IMR-90 (cell line): ENCODE results near the gene PAMR1. TPM values are rescaled to one million over a fixed set of nuclear protein-coding genes. Genes with fewer than 3 reads are reported as not detected.

ENCODE experiments used
- ATAC-seq: fragments of 200-7000 bp; cut with Tn5 transposase; 2 replicates; pipeline ENCODE4 v1.9.1; 2020; ENCODE audit warnings: low read depth, mild to moderate bottlenecking, moderate library complexity
- BruUV-seq: library from RNA; stranded (reverse); fragments of 400-500 nt; replicated peaks from 2 replicates; lab custom pipeline; 2021; lab: Mats Ljungman, UMichigan
- CTCF ChIA-PET: fragments of 300-600 bp; formaldehyde crosslinking; extraction: SDS; loops from one replicate; lab custom pipeline; 2021; ENCODE audit warnings: antibody characterized with exemption; lab: Yijun Ruan, JAX
- POLR2A ChIA-PET: fragments of 300-600 bp; sonication (Branson Sonifier 250); formaldehyde crosslinking; loops from one replicate; lab custom pipeline; 2022; ENCODE audit warnings: antibody characterized with exemption; ENCODE audit not compliant: unreplicated experiment; lab: Charles Lee
- DNase-seq: peaks from one replicate; pipeline ENCODE4 v3.0.0; 2013
- H2AFZ ChIP-seq: replicated peaks from 2 replicates; pipeline ENCODE3; 2013; ENCODE audit warnings: low read length, mild to moderate bottlenecking; ENCODE audit not compliant: poor library complexity
- H2AK5ac ChIP-seq: 2 replicates; pipeline ENCODE4 v1.6.1; 2013; ENCODE audit warnings: low read depth, low read length, inconsistent platforms
- H2AK9ac ChIP-seq: replicated peaks from 2 replicates; pipeline ENCODE3; 2013; ENCODE audit warnings: mild to moderate bottlenecking, low read depth, low read length, moderate library complexity; ENCODE audit not compliant: poor library complexity
- H2BK120ac ChIP-seq: 2 replicates; pipeline ENCODE4 v1.6.1; 2013; ENCODE audit warnings: low read depth, low read length, inconsistent platforms
- H2BK15ac ChIP-seq: 3 replicates; pipeline ENCODE4 v1.6.1; 2013; ENCODE audit warnings: low read depth, low read length, inconsistent platforms
- H2BK20ac ChIP-seq: 2 replicates; pipeline ENCODE4 v1.6.1; 2013; ENCODE audit warnings: low read depth, mild to moderate bottlenecking, inconsistent platforms, low read length, moderate library complexity
- H2BK5ac ChIP-seq: 2 replicates; pipeline ENCODE4 v1.6.1; 2013; ENCODE audit warnings: mild to moderate bottlenecking, low read depth, low read length, inconsistent platforms; ENCODE audit not compliant: poor library complexity, severe bottlenecking
- H3K14ac ChIP-seq: replicated peaks from 2 replicates; pipeline ENCODE4 v1.6.1; 2013; ENCODE audit warnings: low read depth, low read length, inconsistent platforms
- H3K18ac ChIP-seq: 2 replicates; pipeline ENCODE4 v1.6.1; 2013; ENCODE audit warnings: low read depth, low read length, control low read depth
- H3K23ac ChIP-seq: 2 replicates; pipeline ENCODE4 v1.6.1; 2013; ENCODE audit warnings: low read depth, low read length, inconsistent platforms
- H3K27ac ChIP-seq: 2 replicates; pipeline ENCODE4 v1.5.1; 2013; ENCODE audit warnings: mild to moderate bottlenecking, control low read depth, low read length; ENCODE audit not compliant: insufficient read depth
- H3K27me3 ChIP-seq: 2 replicates; pipeline ENCODE4 v1.6.1; 2013; ENCODE audit warnings: low read length; ENCODE audit not compliant: control insufficient read depth, insufficient read depth
- H3K36me3 ChIP-seq: 2 replicates; pipeline ENCODE4 v1.6.1; 2013; ENCODE audit warnings: low read length, mixed read lengths; ENCODE audit not compliant: control insufficient read depth, insufficient read depth
- H3K4ac ChIP-seq: 2 replicates; pipeline ENCODE4 v1.6.1; 2013; ENCODE audit warnings: low read depth, low read length, inconsistent platforms
- H3K4me1 ChIP-seq: 2 replicates; pipeline ENCODE4 v1.6.1; 2013; ENCODE audit warnings: low read length, mixed read lengths; ENCODE audit not compliant: control insufficient read depth, insufficient read depth
- H3K4me2 ChIP-seq: 2 replicates; pipeline ENCODE4 v1.6.1; 2013; ENCODE audit warnings: low read depth, mild to moderate bottlenecking, control low read depth, low read length, moderate library complexity
- H3K4me3 ChIP-seq: 2 replicates; pipeline ENCODE4 v1.5.1; 2013; ENCODE audit warnings: low read depth, mild to moderate bottlenecking, control low read depth, low read length, moderate library complexity; ENCODE audit not compliant: insufficient read depth
- H3K56ac ChIP-seq: 2 replicates; pipeline ENCODE4 v1.6.1; 2013; ENCODE audit warnings: low read length, inconsistent platforms; ENCODE audit not compliant: insufficient read depth; ENCODE audit errors: extremely low read depth
- H3K79me1 ChIP-seq, 2 experiments: 2 replicates each; pipeline ENCODE4 v1.6.1; 2013; ENCODE audit warnings: low read length in 2 of 2, inconsistent platforms in 1 of 2, low read depth in 1 of 2
- H3K9ac ChIP-seq: 2 replicates; pipeline ENCODE4 v1.6.1; 2013; ENCODE audit warnings: low read depth, low read length, control low read depth
- H3K9me1 ChIP-seq: 2 replicates; pipeline ENCODE4 v1.6.1; 2013; ENCODE audit warnings: low read length, inconsistent platforms; ENCODE audit not compliant: insufficient read depth
- H3K9me3 ChIP-seq: 2 replicates; pipeline ENCODE4 v1.6.1; 2013; ENCODE audit warnings: low read length; ENCODE audit not compliant: control insufficient read depth, insufficient read depth
- H4K20me1 ChIP-seq: 2 replicates; pipeline ENCODE4 v1.6.1; 2013; ENCODE audit warnings: low read length, inconsistent platforms; ENCODE audit not compliant: insufficient read depth
- H4K5ac ChIP-seq: 2 replicates; pipeline ENCODE4 v1.6.1; 2013; ENCODE audit warnings: mild to moderate bottlenecking, low read depth, low read length, control low read depth
- H4K8ac ChIP-seq, 2 experiments: 2 replicates each; pipeline ENCODE4 v1.6.1; 2013; ENCODE audit warnings: low read depth in 2 of 2, low read length in 2 of 2, control low read depth in 1 of 2, inconsistent platforms in 1 of 2
- H4K91ac ChIP-seq: 2 replicates; pipeline ENCODE4 v1.6.1; 2013; ENCODE audit warnings: low read depth, low read length, inconsistent platforms; ENCODE audit not compliant: insufficient read depth
- BHLHE40 ChIP-seq: fragments of 150-350 bp; IDR thresholded peaks from 2 replicates; pipeline ENCODE4 v1.6.1; 2016; ENCODE audit warnings: mild to moderate bottlenecking, low read depth, low read length
- CEBPB ChIP-seq: IDR thresholded peaks from 2 replicates; pipeline ENCODE4 v1.6.1; 2012; ENCODE audit warnings: low read depth, low read length, improper control_type of control experiment
- CHD1 ChIP-seq: IDR thresholded peaks from 2 replicates; pipeline ENCODE4 v1.6.1; 2012; ENCODE audit warnings: low read depth, low read length, improper control_type of control experiment
- CTCF ChIP-seq: conservative IDR thresholded peaks from 2 replicates; pipeline ENCODE4 v1.5.1; 2012; ENCODE audit warnings: mild to moderate bottlenecking, low read depth, low read length, improper control_type of control experiment
- FOS ChIP-seq: fragments of 150-350 bp; IDR thresholded peaks from 2 replicates; pipeline ENCODE4 v1.6.1; 2016; ENCODE audit warnings: low read depth, low read length
- MAZ ChIP-seq: IDR thresholded peaks from 2 replicates; pipeline ENCODE4 v1.6.1; 2012; ENCODE audit warnings: low read depth, mild to moderate bottlenecking, low read length, improper control_type of control experiment, moderate library complexity, borderline replicate concordance
- MXI1 ChIP-seq: IDR thresholded peaks from 2 replicates; pipeline ENCODE4 v1.6.1; 2012; ENCODE audit warnings: low read depth, mild to moderate bottlenecking, low read length, moderate library complexity, borderline replicate concordance
- NFE2L2 ChIP-seq: fragments of 150-350 bp; IDR thresholded peaks from 2 replicates; pipeline ENCODE4 v1.6.1; 2016; ENCODE audit warnings: low read depth, mild to moderate bottlenecking, low read length
- POLR2A ChIP-seq: IDR thresholded peaks from 2 replicates; pipeline ENCODE4 v1.6.1; 2012; ENCODE audit warnings: mild to moderate bottlenecking, low read depth, low read length
- RAD21 ChIP-seq: IDR thresholded peaks from 2 replicates; pipeline ENCODE4 v1.6.1; 2012; ENCODE audit warnings: low read length, improper control_type of control experiment
- RCOR1 ChIP-seq: IDR thresholded peaks from 2 replicates; pipeline ENCODE4 v1.6.1; 2012; ENCODE audit warnings: mild to moderate bottlenecking, low read length, improper control_type of control experiment; ENCODE audit not compliant: insufficient replicate concordance
- RFX5 ChIP-seq: IDR thresholded peaks from 2 replicates; pipeline ENCODE4 v1.8.0; 2012; ENCODE audit warnings: low read depth, mild to moderate bottlenecking, low read length, moderate library complexity
- SMC3 ChIP-seq: fragments of 150-350 bp; IDR thresholded peaks from 2 replicates; pipeline ENCODE4 v1.6.1; 2016; ENCODE audit warnings: low read depth, mild to moderate bottlenecking, antibody characterized with exemption, low read length, moderate library complexity
- WGBS, 2 experiments: methylation state at CpG; one replicate each; pipeline versions ENCODE4 v1.1.5 to v1.1.7; 2013; ENCODE audit warnings: missing lambda C conversion rate in 2 of 2; ENCODE audit not compliant: insufficient read length in 1 of 2; ENCODE audit errors: extremely low coverage in 2 of 2; 5-methylcytosine and 5-hydroxymethylcytosine counted together
- dilution Hi-C: fragments of 300-500 bp; cut with HindIII; formaldehyde crosslinking; loops from one replicate; pipeline ENCODE4 v1.14.3; 2018; ENCODE audit warnings: low sequenced_read_pairs; ENCODE audit not compliant: unreplicated experiment
- in situ Hi-C: fragments of 300-500 bp; cut with MboI; formaldehyde crosslinking; loops from 3 replicates; pipeline ENCODE4 v1.14.3; 2019; ENCODE audit warnings: low sequenced_read_pairs, inconsistent platforms, mixed read lengths
- intact Hi-C: fragments of 100-400 bp; cut with micrococcal nuclease; formaldehyde crosslinking; loops from 2 replicates; pipeline ENCODE4 v1.10.0; 2022
- polyA plus RNA-seq, 3 experiments: library from polyadenylated mRNA; depleted of rRNA; stranded (reverse); fragments of >200 nt; gene quantifications; 2 replicates each; pipeline ENCODE4 v1.2.3, GENCODE V29; 2012; ENCODE audit warnings: low replicate concordance in 1 of 3
- total RNA-seq: library from RNA; depleted of rRNA; stranded (reverse); fragments of >200 nt; gene quantifications from 2 replicates; pipeline ENCODE4 v1.2.3, GENCODE V29; 2012
- TF ChIP-seq, protein P1 (sequence below): fragments of 150-350 bp; IDR thresholded peaks from 2 replicates; pipeline ENCODE4 v1.6.1; 2016; ENCODE audit warnings: low read depth, mild to moderate bottlenecking, low read length, moderate library complexity, borderline replicate concordance

Gene PAMR1
- total and polyA plus RNA-seq, 2 of the 4 experiments (the other 2 are of a cell fraction) = 70.7 to 80.7 TPM

DNA sequence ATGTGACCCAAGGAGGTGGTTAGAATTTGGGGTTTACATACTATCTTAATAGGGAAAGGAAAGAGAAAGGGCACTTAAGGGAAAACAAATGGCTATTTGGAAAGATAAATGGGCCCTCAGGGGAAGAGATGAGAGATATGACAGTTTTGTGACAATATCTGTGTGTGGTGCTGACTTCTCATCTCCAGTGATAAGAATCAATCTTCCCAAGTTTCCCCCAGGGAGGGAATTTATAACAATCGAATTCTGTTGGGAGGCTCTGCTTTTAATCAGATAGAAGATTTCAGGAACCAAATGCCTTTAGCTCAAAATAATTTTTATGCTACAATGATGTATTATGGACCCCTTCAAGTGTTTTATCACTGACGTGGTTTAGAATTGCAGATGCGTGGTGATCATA, 46.3 kb upstream of the PAMR1 start:
- Histone ChIP-seq H3K14ac (no peak overlapping the region), H3K23ac (no peak overlapping the region), H3K4me1 (peaks cover 5% of the 10 kb centered on the region; the same call in 1 of the 2 replicates), H2AFZ (no peak overlapping the region), H2AK9ac (no peak overlapping the region), H2BK15ac (no peak overlapping the region), H3K9me3 (peaks cover 6% of the 10 kb centered on the region; the same call in 1 of the 2 replicates), H3K9ac (no peak overlapping the region), H3K9me1 (0 out of 2 replicates have a peak, but pooled peaks cover 4% of the 10 kb centered on the region), H3K56ac (no peak overlapping the region), H3K4ac (no peak overlapping the region), H3K36me3 (no peaks in the 10 kb centered on the region), H3K18ac (no peak overlapping the region), H3K79me1 (no peaks in the 10 kb centered on the region), H2BK120ac (no peak overlapping the region), H2BK20ac (no peak overlapping the region), H4K91ac (no peak overlapping the region), H2AK5ac (no peak overlapping the region), H4K5ac (no peak overlapping the region), H3K27me3 (no peaks in the 10 kb centered on the region), H3K27ac (no peak overlapping the region), H3K4me2 (no peak overlapping the region), H4K8ac (no peak overlapping the region), H2BK5ac (no peak overlapping the region), H4K20me1 (no peaks in the 10 kb centered on the region), H3K4me3 (no peak overlapping the region)
- intact Hi-C loops (no loop called here), dilution Hi-C loops (no loop called here), in situ Hi-C loops (no loop called here)
- CTCF ChIA-PET = no interaction called here
- POLR2A ChIA-PET = no interaction called here
- ATAC-seq (no peak), DNase-seq (no peak)
- no TSS peak for BruUV-seq
- TF ChIP-seq MAZ (no peak), POLR2A (no peak), CHD1 (no peak), RCOR1 (no peak), CEBPB (no peak), SMC3 (no peak), MXI1 (no peak), NFE2L2 (no peak), FOS (no peak), CTCF (no peak), RAD21 (no peak), BHLHE40 (no peak), RFX5 (no peak)
- TF ChIP-seq, protein P1, sequence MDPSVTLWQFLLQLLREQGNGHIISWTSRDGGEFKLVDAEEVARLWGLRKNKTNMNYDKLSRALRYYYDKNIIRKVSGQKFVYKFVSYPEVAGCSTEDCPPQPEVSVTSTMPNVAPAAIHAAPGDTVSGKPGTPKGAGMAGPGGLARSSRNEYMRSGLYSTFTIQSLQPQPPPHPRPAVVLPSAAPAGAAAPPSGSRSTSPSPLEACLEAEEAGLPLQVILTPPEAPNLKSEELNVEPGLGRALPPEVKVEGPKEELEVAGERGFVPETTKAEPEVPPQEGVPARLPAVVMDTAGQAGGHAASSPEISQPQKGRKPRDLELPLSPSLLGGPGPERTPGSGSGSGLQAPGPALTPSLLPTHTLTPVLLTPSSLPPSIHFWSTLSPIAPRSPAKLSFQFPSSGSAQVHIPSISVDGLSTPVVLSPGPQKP = no peak
- no CpG with 5 or more reads among the region's 3 CpGs for WGBS, 2 experiments
